ENCODE results near the gene RFNG.

Gene RFNG

DNA sequence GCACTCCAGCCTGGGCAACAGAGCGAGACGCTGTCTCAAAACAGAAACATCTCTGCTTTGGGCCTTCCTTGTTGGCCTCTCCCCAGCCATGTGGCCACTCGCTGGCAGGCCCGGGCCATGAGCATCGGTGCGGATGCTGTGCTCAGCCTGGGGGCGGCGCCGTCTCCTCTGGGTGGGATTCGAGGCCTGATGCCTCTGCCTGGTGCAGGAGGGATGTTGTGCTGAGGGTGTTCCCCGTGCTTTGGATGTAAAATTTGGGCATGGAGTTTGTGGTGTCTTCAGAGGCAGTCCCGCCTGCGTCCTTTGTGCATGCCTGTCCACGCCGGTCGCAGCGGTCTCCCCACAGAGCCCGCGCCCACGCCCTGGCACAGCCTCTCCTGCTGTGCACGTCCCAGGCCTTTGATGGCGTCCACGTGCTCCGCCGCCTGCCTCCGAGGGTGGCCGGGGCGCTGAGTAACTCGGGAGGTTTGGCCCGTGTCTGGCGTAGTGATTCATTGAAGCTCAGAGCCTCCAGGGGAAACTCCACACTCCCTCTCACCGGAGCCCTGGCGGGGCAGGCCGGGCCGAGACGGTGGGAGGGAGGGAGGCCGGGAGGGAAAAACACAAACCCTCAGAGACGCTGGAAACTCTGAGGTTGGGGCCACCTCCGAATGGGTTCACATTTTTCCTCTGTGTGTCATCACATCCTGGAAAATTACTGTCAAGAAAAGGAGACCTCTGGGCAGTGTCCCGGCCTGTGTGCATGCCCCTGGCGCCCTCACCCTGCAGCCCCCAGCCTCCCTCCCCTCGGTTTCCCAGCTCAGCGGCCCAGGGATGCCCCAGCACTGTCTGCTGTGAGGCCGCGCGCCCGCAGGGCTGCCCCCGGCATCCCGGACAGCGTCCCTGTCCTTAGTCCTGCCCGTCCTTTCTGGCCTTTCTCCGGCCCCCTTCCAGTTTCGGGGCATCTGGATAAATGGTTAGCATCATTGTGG lies 47.9 kb downstream of the RFNG start:
- Histone ChIP-seq H2BK12ac (ENCODE audit: low read length) (peak overlapping the region; percentile 96), H3K27me3 (ENCODE audit: insufficient read depth, low read length) (no peaks in the 10 kb centered on the region), H3K4me1 (ENCODE audit: control insufficient read depth in 1 of 2, insufficient read depth in 2 of 2, low read length in 2 of 2) (peaks cover 28 to 38% of the 10 kb centered on the region in 2 experiments), H2BK5ac (ENCODE audit: low read depth, low read length, poor library complexity) (peak overlapping the region; percentile 80), H2BK120ac (ENCODE audit: insufficient read depth, low read length, poor library complexity) (peak overlapping the region; percentile 95), H2AFZ (ENCODE audit: insufficient read depth, low read length, poor library complexity) (peak overlapping the region; percentile 40), H2AK5ac (ENCODE audit: low read length) (peak overlapping the region; percentile 83), H4K12ac (ENCODE audit: low read depth, low read length) (no peak overlapping the region), H3K18ac (ENCODE audit: low read length) (peak overlapping the region; percentile 87), H4K8ac (ENCODE audit: low read depth, low read length) (peak overlapping the region; percentile 83), H3K27ac (ENCODE audit: low read depth, low read length) (peak overlapping the region; percentile 90), H3K9ac (ENCODE audit: low read length) (no peak overlapping the region), H4K91ac (ENCODE audit: low read depth, low read length) (peak overlapping the region; percentile 98), H3K14ac (ENCODE audit: low read length) (peak overlapping the region; percentile 88), H3K79me2 (ENCODE audit: control insufficient read depth, insufficient read depth, low read length, poor library complexity) (peaks cover 6% of the 10 kb centered on the region), H3K4me2 (ENCODE audit: low read length) (peak overlapping the region; percentile 35), H3K4me3 (ENCODE audit: low read depth, low read length) (no peak overlapping the region), H3K9me3 (ENCODE audit: insufficient read depth, low read depth, low read length) (peaks cover 5% of the 10 kb centered on the region), H3K79me1 (ENCODE audit: low read length) (peaks cover 28% of the 10 kb centered on the region), H3K36me3 (ENCODE audit: control insufficient read depth in 1 of 2, insufficient read depth in 2 of 2, low read length in 2 of 2) (no peaks in the 10 kb centered on the region), H3K4ac (ENCODE audit: low read depth, low read length) (peak overlapping the region; percentile 75), H3K23ac (ENCODE audit: low read length) (no peak overlapping the region)
- DNase-seq = peak; percentile 97
- no CpG with 5 or more reads among the region's 53 CpGs for WGBS (ENCODE audit: extremely low coverage, insufficient coverage, insufficient read length)

DNA sequence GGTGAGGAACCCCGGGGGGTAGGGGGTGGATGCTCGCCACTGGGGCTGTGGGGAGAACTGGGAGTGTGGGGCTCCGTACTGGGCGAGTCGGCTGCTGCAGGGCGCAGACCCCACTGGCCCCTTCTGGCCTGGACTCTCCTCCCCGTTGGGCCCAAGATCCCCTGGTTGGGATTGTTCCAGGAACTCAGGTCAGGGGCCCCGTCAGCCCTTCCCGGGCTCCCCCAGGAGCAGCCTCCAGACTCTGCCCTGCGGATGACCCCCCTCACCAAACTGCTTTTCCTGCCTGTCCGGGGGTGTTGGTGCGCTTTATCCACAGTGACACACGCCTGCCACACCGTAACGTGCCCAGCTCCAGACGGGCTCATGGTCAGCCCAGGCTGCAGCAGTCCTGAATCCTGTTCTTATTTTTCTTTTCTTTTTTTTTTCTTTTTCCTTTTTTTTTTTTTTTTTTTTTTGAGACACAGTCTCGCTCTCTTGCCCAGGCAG lies 50.0 kb downstream of the RFNG start:
- Histone ChIP-seq H3K79me1 (ENCODE audit: low read length) (peaks cover 26% of the 10 kb centered on the region), H4K8ac (ENCODE audit: low read depth, low read length) (no peak overlapping the region), H3K4me2 (ENCODE audit: low read length) (no peak overlapping the region), H3K79me2 (ENCODE audit: control insufficient read depth, insufficient read depth, low read length, poor library complexity) (peaks cover 6% of the 10 kb centered on the region), H3K14ac (ENCODE audit: low read length) (no peak overlapping the region), H4K12ac (ENCODE audit: low read depth, low read length) (no peak overlapping the region), H3K4me1 (ENCODE audit: control insufficient read depth in 1 of 2, insufficient read depth in 2 of 2, low read length in 2 of 2) (peaks cover 25 to 34% of the 10 kb centered on the region in 2 experiments), H3K9ac (ENCODE audit: low read length) (no peak overlapping the region), H2BK5ac (ENCODE audit: low read depth, low read length, poor library complexity) (no peak overlapping the region), H3K4ac (ENCODE audit: low read depth, low read length) (no peak overlapping the region), H3K4me3 (ENCODE audit: low read depth, low read length) (no peak overlapping the region), H3K27me3 (ENCODE audit: insufficient read depth, low read length) (no peaks in the 10 kb centered on the region), H3K18ac (ENCODE audit: low read length) (no peak overlapping the region), H3K36me3 (ENCODE audit: control insufficient read depth in 1 of 2, insufficient read depth in 2 of 2, low read length in 2 of 2) (peaks cover 4% of the 10 kb centered on the region in 2 experiments), H3K23ac (ENCODE audit: low read length) (no peak overlapping the region), H3K9me3 (ENCODE audit: insufficient read depth, low read depth, low read length) (peaks cover 5% of the 10 kb centered on the region), H4K91ac (ENCODE audit: low read depth, low read length) (no peak overlapping the region), H3K27ac (ENCODE audit: low read depth, low read length) (no peak overlapping the region), H2AFZ (ENCODE audit: insufficient read depth, low read length, poor library complexity) (no peak overlapping the region), H2BK120ac (ENCODE audit: insufficient read depth, low read length, poor library complexity) (no peak overlapping the region), H2AK5ac (ENCODE audit: low read length) (peak overlapping the region; percentile 60), H2BK12ac (ENCODE audit: low read length) (peak overlapping the region; percentile 23)
- no CpG with 5 or more reads among the region's 17 CpGs for WGBS (ENCODE audit: extremely low coverage, insufficient coverage, insufficient read length)
- DNase-seq = no peak

DNA sequence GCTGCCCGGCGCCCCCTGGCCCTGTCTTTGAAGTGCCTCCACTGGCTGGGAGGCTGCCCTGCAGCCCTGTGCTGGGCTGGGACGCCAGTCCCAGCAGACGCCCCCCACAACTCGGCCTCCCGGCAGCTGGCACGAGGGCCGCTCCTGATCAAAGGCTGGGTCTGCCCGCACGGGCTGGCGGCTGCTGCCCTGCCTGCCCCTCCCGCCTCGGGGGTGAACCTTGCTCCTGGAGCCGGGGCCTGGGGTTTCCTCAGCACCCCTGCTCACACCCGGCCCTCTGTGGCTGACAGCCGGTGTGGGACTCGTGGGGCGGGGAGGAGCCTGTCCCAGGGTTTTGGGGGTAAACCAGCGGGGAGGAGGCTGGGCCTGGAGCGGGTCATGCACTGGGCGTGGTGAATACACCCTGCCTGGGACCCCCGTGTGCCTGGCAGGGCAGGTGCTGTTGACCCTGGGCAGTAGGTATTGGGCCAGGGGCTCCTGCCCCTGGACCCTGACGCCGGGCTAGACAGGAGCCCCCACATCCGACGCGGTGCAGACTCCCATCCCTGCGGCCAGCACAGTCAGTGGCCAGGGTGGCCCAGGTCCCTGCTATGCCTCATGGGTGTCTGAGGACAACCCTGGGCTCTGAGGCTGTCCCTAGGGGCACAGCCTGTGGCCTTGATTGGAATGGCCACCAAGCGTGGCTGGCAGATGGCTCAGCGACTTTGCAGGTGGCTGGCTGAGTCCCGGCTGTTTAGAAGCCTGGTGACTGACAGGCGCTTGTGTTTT lies 50.6 kb downstream of the RFNG start:
- Histone ChIP-seq H3K9ac (ENCODE audit: low read length) (no peak overlapping the region), H2BK12ac (ENCODE audit: low read length) (peak overlapping the region; percentile 55), H3K4me3 (ENCODE audit: low read depth, low read length) (no peak overlapping the region)

More for the DNA sequence above, 50.6 kb downstream of the RFNG start:
- DNase-seq = peak; percentile 39 to 62
- Histone ChIP-seq H4K12ac (ENCODE audit: low read depth, low read length) (no peak overlapping the region), H3K36me3 (ENCODE audit: control insufficient read depth in 1 of 2, insufficient read depth in 2 of 2, low read length in 2 of 2) (peaks cover 4 to 5% of the 10 kb centered on the region in 2 experiments), H2AFZ (ENCODE audit: insufficient read depth, low read length, poor library complexity) (no peak overlapping the region), H2AK5ac (ENCODE audit: low read length) (no peak overlapping the region), H3K4me1 (ENCODE audit: control insufficient read depth in 1 of 2, insufficient read depth in 2 of 2, low read length in 2 of 2) (peaks cover 23 to 31% of the 10 kb centered on the region in 2 experiments), H3K23ac (ENCODE audit: low read length) (no peak overlapping the region), H3K27ac (ENCODE audit: low read depth, low read length) (no peak overlapping the region), H3K79me2 (ENCODE audit: control insufficient read depth, insufficient read depth, low read length, poor library complexity) (peaks cover 6% of the 10 kb centered on the region), H3K14ac (ENCODE audit: low read length) (no peak overlapping the region), H3K79me1 (ENCODE audit: low read length) (peaks cover 26% of the 10 kb centered on the region), H2BK120ac (ENCODE audit: insufficient read depth, low read length, poor library complexity) (no peak overlapping the region), H3K18ac (ENCODE audit: low read length) (no peak overlapping the region), H3K27me3 (ENCODE audit: insufficient read depth, low read length) (no peaks in the 10 kb centered on the region), H3K4ac (ENCODE audit: low read depth, low read length) (no peak overlapping the region), H4K8ac (ENCODE audit: low read depth, low read length) (no peak overlapping the region), H3K4me2 (ENCODE audit: low read length) (no peak overlapping the region), H4K91ac (ENCODE audit: low read depth, low read length) (peak overlapping the region; percentile 55), H2BK5ac (ENCODE audit: low read depth, low read length, poor library complexity) (no peak overlapping the region), H3K9me3 (ENCODE audit: insufficient read depth, low read depth, low read length) (peaks cover 3% of the 10 kb centered on the region)
- no CpG with 5 or more reads among the region's 32 CpGs for WGBS (ENCODE audit: extremely low coverage, insufficient coverage, insufficient read length)

Data from trophoblast cell (in vitro differentiated cells and primary cell).